HL-60 (cell line): ENCODE results near the gene SEPTIN12.

Experiments
- DNase-seq, 2 experiments: peaks; one replicate each; pipeline ENCODE4 v3.0.0-alpha.2; 2010 to 2020; ENCODE audit warnings: low read depth in 1 of 2, low spot score in 1 of 2
- H3K27ac ChIP-seq: fragments of 250-450 bp; sonication (Bioruptor Pico); replicated peaks from 2 replicates; pipeline ENCODE4 v1.5.1; 2020; ENCODE audit warnings: mild to moderate bottlenecking, moderate library complexity
- H3K27me3 ChIP-seq: fragments of 250-450 bp; sonication (Bioruptor Pico); 2 replicates; pipeline ENCODE4 v1.5.1; 2021; ENCODE audit warnings: mild to moderate bottlenecking, moderate library complexity; ENCODE audit not compliant: insufficient read depth, poor library complexity, severe bottlenecking
- H3K4me3 ChIP-seq: replicated peaks from 2 replicates; pipeline ENCODE4 v1.5.1; 2011; ENCODE audit warnings: mild to moderate bottlenecking, control low read depth, low read length; ENCODE audit not compliant: insufficient read depth
- GABPA ChIP-seq: IDR thresholded peaks from 2 replicates; pipeline ENCODE4 v1.6.1; 2012; ENCODE audit warnings: low read depth
- POLR2AphosphoS5 ChIP-seq: IDR thresholded peaks from 2 replicates; pipeline ENCODE4 v1.6.1; 2012; ENCODE audit warnings: low read depth
- SPI1 ChIP-seq: IDR thresholded peaks from 2 replicates; pipeline ENCODE4 v1.6.1; 2012; ENCODE audit warnings: low read depth, mild to moderate bottlenecking, borderline replicate concordance
- TF ChIP-seq, protein P1 (sequence below): IDR thresholded peaks from one replicate; pipeline ENCODE4 v1.5.1; 2011; ENCODE audit warnings: low read length, control low read depth, inconsistent platforms; ENCODE audit not compliant: insufficient read depth
- TF ChIP-seq, protein P2 (sequence below): IDR thresholded peaks from 2 replicates; pipeline ENCODE4 v1.6.1; 2012; ENCODE audit warnings: low read depth; ENCODE audit not compliant: insufficient replicate concordance

The SEPTIN12 gene

DNA sequence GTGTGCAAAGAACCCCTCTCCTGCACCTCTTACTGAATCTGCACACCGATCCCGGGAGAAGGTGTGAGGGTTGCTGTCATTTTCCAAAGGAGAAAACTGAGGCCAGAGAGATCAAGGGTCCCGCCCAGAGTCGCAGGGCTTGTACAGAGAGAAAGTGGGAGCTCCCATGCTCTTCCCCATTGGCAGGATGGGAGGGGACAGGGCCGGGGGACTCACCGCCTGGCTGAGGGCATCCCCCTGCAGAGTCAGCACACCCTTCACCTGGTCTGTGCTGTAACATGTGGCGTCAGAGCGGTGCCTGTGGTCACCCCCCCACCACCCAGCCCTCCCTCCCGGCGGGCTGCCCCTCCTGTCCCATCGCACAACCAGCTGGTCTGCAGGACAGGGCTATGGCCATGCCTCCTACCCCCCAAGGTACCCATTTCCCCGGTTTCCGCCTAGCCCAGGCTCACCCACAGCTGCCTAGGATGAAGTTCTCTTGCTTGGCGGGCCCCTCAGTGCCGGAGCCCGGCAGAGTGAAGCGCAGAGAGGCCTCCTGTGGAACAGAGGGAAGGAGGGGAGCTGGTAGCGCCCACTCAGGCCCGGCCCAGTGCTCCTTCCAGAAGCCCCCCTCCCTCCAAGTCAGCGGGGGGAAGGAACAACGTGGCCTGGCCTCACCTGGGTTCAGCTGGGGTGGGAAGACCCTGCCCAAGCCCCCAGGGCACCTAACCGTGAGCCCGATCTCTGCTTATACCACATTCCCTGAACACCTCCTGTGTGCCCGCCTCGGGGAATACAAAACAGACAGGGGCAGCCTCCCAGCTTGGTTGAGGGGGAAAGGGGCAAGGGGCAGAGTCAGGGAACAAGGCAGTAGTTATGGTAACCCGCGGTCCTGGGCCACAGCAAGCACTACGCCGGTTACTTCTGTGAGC lies 13.2 kb upstream of the SEPTIN12 start:
- no peaks in the 10 kb centered on the region for H3K27me3 ChIP-seq
- H3K4me3 ChIP-seq: peak overlapping the region; percentile 71
- TF ChIP-seq GABPA (no peak), SPI1 (no peak), POLR2AphosphoS5 (no peak)
- TF ChIP-seq, protein P1, sequence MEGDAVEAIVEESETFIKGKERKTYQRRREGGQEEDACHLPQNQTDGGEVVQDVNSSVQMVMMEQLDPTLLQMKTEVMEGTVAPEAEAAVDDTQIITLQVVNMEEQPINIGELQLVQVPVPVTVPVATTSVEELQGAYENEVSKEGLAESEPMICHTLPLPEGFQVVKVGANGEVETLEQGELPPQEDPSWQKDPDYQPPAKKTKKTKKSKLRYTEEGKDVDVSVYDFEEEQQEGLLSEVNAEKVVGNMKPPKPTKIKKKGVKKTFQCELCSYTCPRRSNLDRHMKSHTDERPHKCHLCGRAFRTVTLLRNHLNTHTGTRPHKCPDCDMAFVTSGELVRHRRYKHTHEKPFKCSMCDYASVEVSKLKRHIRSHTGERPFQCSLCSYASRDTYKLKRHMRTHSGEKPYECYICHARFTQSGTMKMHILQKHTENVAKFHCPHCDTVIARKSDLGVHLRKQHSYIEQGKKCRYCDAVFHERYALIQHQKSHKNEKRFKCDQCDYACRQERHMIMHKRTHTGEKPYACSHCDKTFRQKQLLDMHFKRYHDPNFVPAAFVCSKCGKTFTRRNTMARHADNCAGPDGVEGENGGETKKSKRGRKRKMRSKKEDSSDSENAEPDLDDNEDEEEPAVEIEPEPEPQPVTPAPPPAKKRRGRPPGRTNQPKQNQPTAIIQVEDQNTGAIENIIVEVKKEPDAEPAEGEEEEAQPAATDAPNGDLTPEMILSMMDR: no peak
- TF ChIP-seq, protein P2, sequence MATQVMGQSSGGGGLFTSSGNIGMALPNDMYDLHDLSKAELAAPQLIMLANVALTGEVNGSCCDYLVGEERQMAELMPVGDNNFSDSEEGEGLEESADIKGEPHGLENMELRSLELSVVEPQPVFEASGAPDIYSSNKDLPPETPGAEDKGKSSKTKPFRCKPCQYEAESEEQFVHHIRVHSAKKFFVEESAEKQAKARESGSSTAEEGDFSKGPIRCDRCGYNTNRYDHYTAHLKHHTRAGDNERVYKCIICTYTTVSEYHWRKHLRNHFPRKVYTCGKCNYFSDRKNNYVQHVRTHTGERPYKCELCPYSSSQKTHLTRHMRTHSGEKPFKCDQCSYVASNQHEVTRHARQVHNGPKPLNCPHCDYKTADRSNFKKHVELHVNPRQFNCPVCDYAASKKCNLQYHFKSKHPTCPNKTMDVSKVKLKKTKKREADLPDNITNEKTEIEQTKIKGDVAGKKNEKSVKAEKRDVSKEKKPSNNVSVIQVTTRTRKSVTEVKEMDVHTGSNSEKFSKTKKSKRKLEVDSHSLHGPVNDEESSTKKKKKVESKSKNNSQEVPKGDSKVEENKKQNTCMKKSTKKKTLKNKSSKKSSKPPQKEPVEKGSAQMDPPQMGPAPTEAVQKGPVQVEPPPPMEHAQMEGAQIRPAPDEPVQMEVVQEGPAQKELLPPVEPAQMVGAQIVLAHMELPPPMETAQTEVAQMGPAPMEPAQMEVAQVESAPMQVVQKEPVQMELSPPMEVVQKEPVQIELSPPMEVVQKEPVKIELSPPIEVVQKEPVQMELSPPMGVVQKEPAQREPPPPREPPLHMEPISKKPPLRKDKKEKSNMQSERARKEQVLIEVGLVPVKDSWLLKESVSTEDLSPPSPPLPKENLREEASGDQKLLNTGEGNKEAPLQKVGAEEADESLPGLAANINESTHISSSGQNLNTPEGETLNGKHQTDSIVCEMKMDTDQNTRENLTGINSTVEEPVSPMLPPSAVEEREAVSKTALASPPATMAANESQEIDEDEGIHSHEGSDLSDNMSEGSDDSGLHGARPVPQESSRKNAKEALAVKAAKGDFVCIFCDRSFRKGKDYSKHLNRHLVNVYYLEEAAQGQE: no peak
- H3K27ac ChIP-seq: peak overlapping the region; percentile 81
- no peak for DNase-seq

DNA sequence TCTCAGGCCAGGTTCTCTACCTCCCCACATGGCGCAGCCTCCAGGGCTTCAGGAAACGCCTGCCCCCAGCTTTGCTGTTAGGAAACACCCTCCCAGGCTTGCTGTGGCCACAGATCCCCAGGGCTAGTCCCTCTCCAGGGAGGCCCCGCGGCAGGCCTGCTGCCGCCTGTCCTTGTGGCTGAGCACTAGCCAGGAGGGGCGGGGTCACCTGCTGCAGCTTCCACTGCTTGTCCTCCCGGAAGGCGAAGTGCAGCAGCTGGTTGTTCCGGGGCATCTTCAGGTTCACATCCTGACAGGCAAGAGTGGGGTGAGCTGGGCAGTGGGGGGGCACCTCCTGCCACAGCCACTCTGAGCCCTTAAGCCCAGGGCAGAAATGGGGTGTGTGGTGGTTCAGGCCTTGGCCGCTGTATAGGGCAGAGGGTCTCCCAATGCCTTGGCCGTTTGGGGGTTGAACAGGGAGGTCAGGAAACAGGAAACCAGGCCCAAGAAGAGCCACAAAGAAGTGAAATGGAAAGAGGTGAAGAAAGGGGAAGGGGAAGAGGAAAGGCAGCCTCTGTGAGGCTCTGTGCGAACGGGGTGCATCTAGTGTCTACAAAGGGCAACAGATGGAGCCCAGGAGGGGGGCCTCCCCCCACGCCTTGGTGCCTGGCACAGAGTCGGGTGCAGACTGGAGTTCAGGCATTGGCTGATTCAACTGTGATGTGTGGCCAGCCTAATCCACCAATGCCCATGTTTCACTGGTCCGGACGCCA lies 12.3 kb upstream of the SEPTIN12 start:
- peak overlapping the region; percentile 81 for H3K27ac ChIP-seq
- H3K4me3 ChIP-seq: peak overlapping the region; percentile 71
- no peaks in the 10 kb centered on the region for H3K27me3 ChIP-seq
- TF ChIP-seq, protein P2: peak; percentile 27
- TF ChIP-seq SPI1 (peak; percentile 87), POLR2AphosphoS5 (peak; percentile 66; the same call in 1 of the 2 replicates), GABPA (peak; percentile 82)
- TF ChIP-seq, protein P1: no peak
- peak; percentile 88 to 94 for DNase-seq

DNA sequence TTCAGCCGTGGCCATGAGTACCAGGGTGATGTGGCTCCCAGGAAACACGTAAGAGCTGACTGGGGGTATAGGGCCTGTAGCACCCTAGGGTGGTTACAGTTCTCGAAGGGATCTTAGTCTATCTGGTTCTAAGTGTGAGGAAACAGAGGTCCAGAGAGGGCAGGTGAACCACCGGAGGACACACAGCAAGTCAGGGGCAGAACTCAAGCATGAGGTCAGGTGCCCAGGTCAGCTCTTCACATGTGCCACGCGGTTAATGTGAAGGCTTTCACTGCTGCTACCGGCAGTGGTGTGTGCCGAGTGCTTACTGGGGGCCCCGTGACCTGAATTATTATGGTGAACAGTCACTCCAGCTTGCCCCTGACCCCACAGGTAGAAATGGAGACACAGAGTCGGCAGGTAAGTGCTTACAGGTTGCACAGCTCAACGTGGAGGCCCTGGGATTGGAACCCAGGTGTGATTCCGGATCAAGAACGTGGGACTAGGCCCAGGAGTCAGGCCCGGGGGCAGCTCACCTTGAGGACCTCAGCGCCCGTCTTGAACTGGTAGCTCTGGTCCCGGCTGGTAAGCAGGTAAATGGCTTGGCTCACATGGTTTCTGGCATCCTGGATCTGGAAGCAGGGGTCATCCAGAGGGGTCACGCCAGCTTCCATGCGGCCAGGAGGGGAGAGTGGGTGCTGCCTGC lies 11.2 kb upstream of the SEPTIN12 start:
- Histone ChIP-seq H3K27ac (peak overlapping the region; percentile 81), H3K4me3 (no peak overlapping the region), H3K27me3 (no peaks in the 10 kb centered on the region)
- no peak for DNase-seq
- TF ChIP-seq SPI1 (no peak), GABPA (no peak), POLR2AphosphoS5 (no peak)
- TF ChIP-seq, protein P2: no peak
- TF ChIP-seq, protein P1: no peak
